Stimulated activated naive CD4-positive, alpha-beta T cell (primary cell): ENCODE measurements around the gene HIVEP2.

Experiments
- DNase-seq, 6 experiments: peaks; one replicate each; lab custom pipeline; 2025; lab: John Stamatoyannopoulos, UW

The HIVEP2 gene

DNA sequence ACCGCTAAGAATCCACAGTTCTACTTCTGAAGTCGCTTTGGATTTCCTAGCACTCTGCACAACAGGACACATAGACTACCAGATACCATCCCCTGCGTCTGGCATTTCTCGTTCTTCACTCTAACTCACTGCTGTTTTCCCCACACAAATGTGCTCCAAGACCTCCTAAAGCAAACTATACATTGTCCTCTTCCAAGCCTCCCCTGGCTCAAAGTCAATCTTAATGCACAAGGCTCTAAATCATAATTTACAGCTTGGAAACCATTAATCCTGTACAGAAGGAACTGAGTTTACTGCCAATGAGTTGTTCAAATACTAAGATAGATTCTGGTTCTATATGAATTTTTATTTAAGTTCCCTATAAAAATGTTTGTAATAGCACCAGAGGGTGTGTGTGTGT lies 128.5 kb downstream of the HIVEP2 start:
- no peak for DNase-seq

DNA sequence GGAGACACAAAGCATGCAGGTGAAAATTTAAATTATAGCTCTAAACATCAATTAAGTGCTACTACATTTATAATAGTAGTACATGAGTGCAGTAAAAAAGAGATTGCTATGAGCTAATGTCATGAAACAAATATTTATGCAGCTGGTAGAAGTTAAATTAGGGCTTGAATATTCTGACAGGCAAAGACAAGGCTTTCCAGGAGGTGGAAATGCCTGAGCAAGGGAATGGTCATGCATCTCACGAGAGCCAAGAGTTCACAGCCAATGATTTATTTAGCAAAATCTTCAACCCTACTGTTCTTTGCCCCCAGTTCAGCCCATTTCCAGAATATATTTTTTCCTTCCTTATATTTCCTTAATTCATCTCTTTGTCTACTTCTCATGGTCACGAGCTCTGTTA lies 128.9 kb downstream of the HIVEP2 start:
- DNase-seq: no peak

DNA sequence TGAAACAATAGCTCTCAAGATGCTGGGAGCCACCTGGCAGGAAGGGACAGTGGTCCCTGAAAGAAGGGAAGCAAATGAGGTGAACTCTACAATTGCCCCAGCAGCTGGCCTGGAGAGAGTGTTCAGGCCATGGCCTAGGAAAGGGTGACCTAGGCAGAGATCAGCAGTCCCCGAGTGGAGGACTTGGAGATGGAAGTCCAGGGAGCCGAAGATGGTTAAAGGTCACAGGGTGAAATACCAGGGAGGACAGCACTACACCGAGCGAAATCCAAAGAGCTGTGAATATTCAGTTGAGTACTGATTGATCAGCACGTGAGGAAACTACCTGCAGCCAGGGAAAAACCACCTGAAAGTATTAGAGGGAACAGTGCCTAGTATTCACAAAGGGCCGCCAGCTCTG lies 133.1 kb downstream of the HIVEP2 start:
- no peak for DNase-seq

- DNase-seq: peak in 2 of 6 experiments; percentile 9 to 23
Observed at GRCh38 chr6:142810952-142811514, 133.9 kb downstream of the HIVEP2 start.

DNA sequence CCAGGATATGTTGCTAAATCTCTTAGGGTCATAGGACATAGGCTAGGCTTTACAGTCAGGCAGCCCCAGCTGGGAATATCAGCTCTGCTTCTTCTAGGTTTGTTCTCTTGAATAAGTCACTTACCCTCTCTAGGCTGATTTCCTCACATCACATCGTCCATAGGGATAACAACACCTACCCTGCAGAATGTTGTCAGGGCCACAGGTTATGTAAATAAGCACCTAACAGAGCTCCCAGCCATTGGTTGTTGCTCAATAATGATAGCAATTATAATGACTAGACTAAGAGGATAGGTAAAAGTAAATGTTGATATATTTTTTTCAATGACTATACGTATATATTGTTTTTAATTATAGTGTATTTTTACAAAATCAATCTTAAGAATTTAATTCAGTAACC lies 135.0 kb downstream of the HIVEP2 start:
- DNase-seq: no peak

DNA sequence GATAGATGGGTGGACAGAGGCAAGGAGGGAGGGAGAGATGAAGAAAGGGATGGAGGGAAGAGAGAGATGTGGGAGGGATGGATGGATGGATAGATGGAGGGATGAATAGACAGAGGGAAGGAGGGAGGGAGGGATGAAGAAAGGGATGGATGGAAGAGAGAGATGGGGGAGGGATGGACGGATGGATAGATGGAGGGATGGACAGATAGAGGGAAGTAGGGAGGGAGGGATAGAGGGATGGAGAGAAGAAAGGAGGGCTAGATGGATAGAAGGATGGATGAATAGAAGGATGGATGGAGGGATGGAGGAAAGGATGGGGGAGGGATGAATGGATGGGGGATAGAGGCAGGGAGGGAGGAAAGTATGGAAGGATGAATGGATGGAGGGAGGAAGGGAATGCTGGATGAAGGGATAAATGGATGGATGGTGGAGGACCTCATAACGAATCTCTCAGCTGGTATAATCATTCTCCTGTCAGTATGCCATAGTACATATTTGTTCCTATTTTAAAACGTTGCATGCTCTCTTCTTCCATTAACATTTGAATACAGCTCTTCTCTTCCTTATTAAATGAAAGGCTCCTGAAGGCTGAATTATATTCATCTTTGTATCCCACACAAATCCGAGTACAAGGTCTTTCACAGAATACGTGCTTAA lies 136.4 kb downstream of the HIVEP2 start:
- DNase-seq: no peak

DNA sequence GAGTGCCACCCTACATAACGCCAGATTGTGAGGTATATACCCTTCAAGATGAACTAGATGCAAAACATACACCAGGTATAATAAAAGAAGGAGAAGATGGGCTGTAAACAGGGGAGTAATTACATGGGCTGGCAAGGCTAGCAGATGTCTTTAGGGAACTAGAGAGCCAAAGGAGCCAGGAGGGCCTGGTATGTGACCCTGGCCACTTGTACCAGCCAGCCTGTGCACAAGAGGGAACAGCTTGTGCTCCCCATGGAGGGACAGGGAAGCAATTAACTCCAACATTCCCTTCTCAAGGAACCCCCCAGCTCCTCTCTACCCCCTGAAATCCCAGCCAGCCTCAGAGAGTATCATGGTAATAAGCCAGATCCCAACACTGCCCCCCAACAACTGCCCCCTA lies 139.9 kb downstream of the HIVEP2 start:
- no peak for DNase-seq

GRCh38 chr6:142804490-142804889 lies 140.5 kb downstream of the HIVEP2 start:
- no peak for DNase-seq

DNA sequence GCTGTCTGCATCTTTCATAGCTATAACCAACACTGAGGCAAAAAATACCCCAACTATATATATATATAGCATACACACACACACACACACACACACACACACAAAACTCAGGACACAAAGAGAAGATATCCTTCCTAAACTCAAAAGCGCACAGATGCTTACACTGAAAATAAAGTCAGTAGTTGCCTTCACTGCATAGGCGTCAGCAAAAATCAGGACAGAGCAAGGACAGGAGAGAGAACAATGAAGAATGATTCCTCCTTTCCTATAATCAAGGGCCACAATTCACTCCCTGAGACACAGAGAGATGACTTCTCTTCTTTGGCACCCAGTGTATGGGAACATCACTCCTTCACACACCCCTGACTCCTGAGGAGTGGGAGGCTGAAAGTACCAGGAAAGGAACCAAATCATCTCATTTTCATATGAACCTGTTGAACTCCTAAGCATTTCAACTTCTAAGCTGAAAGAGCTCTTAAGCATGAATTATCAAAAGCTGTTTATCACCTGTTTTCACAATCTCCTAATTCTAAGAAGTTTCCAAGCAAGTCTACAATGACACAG lies 141.4 kb downstream of the HIVEP2 start:
- no peak for DNase-seq

- no peak for DNase-seq
Observed at GRCh38 chr6:142803032-142803431, 141.9 kb downstream of the HIVEP2 start.

- DNase-seq: no peak
Observed at GRCh38 chr6:142802124-142802523, 142.9 kb downstream of the HIVEP2 start.

DNA sequence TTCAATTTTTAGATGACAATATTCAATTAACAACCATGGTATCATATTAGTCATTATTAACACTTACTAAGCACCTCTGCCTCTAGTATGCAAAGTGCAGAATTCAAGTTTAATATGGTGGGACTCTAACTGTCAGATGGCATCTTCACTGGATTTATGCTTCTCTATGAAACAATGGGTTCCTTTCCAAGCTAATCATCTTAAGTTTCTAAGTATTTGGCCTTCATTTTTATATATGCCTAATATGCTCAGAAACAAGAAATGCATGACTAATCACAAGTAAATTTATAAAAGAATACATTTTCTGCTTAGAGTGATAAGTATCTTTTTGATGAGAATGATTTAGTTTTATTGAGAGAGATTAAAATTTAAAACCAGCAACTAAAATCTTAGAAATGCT lies 144.7 kb downstream of the HIVEP2 start:
- no peak for DNase-seq

DNA sequence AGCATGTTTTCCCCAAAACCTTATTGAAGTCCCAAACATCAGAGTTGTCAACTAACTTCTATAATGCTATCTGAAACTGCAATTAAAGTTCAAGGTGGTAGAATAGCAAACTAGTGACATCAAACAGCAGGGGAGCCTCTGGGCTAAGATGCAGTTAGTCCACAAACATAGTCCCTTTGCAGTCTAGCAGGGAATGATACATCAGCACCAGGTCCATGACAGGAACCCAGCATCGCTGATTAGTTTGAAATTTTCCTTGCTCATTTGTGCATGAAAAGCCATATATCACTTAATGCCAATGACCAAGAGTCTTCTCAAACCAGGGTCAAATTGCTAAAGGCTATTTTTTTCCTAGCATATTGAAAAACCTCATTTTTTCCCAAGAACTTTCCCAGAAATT lies 145.3 kb downstream of the HIVEP2 start:
- no peak for DNase-seq

GRCh38 chr6:142797159-142797558 lies 147.8 kb downstream of the HIVEP2 start:
- DNase-seq: no peak

- no peak for DNase-seq
Observed at GRCh38 chr6:142796571-142796970, 148.4 kb downstream of the HIVEP2 start.

GRCh38 chr6:142796024-142796423 lies 149.0 kb downstream of the HIVEP2 start:
- DNase-seq: no peak

DNA sequence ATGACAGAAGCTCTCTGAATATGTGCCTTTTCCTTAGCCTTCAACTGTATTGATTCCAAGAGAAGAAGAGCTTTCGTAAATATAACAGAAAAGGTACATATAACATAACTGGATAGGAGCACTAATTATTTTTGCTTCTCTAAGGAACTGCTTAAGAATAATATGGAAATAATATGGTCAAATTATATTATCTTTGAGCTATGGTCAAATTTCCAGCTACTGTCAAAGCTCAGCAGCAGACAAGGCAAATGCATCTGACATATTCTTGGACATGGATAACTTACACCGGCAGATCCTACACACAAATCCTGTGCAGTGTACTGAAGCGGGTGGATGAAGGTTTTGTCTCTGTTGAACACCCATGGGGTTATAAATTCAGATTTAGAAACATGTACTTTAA lies 150.6 kb downstream of the HIVEP2 start:
- no peak for DNase-seq

DNA sequence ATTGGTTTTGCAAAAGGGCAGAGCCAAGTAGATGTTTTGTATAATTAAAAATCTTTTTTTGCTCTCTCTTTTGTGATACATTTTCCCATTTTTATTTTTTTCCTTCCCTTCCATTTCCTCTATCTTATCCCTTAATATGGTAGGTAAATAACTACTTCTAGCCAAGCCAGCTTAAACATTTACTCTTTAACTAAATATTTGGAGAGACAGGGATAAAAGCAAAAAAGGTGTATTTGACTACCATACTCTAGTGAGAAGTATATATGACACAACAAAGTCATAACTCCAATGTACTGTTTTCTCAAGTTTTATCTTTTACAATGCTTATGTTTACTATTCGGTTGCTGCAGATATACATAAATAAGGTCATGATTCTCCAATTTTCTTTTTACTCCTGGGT lies 154.7 kb downstream of the HIVEP2 start:
- no peak for DNase-seq

DNA sequence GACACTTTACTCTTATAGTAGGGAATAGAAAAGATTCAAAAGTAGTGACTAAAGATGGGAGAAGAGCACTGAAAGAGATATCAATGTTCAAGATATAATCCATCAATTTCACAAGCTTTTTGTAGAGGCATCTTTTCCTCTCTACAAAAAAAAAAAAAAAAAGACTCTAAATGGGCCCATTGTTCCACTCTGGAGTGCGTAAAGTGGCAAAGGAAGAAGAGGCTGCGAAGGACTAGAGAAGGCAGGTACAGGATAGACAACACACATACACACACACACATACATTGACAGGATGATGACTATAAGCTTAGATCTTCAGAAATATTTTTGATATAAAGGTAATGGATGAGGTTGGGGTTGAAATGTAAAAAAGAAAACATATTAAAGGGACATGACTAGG lies 157.6 kb downstream of the HIVEP2 start:
- DNase-seq: no peak

- DNase-seq: no peak
Observed at GRCh38 chr6:142786476-142786875, 158.5 kb downstream of the HIVEP2 start.

DNA sequence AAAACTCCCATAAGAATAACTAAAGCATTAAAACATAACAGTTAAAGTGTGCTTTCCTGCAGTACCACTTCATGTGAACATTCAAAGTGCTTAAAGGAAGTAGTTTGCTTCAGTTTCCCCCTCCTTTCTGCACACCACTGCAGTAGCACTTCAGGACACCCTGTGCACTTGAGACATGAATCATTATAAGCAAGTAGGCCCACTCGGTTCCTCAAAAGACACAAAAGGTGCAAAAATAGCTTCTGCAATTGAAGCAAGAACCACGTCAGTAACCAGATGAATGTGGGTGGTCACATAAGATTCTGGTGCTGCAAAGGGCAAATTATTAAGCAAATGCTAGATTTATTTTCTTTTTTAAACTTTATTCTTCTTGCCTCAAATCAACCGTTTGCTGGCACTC lies 160.6 kb downstream of the HIVEP2 start:
- peak in 2 of 6 experiments; percentile 19 to 24 for DNase-seq

DNA sequence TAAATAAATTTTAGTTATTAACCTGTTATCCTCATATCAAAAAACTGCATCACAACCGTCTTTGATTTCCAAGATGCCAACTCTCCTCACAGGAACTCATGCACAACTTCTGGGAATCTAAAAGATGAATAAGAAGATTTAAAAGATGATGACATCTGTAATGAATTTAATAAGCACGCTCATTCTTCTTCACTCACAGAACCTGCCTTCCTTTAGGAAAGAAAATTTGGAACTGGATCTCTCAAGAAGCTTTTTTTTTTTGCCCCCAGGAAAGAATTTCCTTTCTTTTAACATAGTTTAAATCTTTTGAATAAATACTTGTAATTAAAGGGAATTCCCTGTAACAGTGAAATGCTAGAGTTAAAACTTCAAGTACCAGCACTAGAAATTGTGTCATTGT lies 161.5 kb downstream of the HIVEP2 start:
- DNase-seq: no peak

GRCh38 chr6:142781129-142781528 lies 163.8 kb downstream of the HIVEP2 start:
- no peak for DNase-seq
